NCI-H1694 treated with DMSO at 0.1 percent for 48 hours (cell line): ENCODE results near the gene SEMA3F.

Source experiments
- DNase-seq: peaks from one replicate; lab custom pipeline; 2025; lab: John Stamatoyannopoulos, UW

The SEMA3F gene

DNA sequence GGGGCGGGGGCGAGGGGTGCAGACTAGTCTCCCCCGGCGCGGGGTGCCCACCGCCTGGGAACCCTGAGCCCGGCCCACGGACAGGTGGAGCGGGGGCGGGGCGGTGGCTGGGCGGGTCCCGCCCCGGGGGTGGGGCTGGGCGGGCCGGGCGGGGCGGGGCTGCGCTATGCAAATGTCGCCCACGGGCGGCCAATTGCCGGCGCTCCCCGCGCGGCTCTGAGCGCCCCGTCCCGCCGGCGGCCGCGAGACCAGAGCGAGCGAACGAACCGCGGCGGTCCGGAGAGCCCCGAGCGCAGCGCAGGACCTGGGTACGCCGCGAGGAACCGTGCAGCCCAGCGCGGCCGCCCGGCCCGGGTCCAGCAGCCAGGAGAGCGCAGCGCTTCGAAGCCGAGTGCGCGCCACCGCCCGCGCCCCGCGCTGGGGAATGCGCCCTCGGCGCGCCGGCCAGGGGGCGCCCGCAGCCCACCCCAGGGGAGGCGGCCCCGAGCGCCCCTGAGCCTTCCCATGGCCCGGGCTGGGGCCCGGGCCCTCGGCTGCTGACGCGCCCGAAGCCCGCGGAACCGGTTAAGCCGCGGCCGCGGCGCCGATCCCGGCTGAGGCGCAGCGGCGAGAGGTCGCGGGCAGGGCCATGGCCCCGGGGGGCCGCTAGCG lies at the start of gene SEMA3F:
Gene SEMA3F, plus strand, starts transcription at position 485 of the 651 bp plus-strand sequence. CDS start 4,299 bp downstream, outside the sequence.
- DNase-seq: peak; percentile 5

DNA sequence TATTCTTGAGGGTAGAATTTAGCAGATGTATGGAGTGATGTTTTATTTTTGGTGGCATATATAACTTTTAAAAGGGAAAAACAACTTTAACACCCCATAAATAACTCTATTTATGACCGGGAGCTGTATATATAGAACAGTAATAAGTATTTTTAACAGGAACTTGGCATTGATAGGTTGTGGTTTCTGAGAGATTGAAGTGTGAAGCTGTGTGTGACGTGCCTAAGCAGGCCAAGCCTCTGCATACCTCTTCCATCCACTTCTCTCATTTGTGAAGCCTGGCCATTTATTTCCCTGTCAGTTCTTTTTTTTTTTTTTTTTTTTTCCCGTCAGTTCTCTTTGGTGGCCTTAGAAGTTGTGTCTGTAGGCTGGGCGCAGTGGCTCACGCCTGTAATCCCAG lies 43.4 kb upstream of the SEMA3F start:
- DNase-seq: no peak

DNA sequence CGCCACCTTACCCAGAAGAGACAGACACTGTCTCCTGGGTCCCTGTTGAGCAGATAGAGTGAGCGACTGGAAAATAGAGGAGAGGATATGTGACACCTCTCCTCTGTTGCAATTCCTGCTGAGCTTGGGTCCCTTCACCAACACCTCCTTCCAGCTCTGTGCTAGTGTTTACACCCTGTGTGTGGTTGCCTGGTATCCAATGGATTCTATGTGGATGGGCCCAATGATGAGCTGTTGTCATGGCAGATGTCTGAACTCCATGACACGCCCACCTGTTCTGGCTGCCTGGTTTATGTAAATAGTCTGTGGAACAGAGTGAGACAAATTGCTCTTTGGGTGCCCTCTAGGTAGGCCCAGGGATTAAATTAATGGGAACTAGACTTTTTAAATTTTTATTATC lies 42.7 kb upstream of the SEMA3F start:
- DNase-seq: no peak

DNA sequence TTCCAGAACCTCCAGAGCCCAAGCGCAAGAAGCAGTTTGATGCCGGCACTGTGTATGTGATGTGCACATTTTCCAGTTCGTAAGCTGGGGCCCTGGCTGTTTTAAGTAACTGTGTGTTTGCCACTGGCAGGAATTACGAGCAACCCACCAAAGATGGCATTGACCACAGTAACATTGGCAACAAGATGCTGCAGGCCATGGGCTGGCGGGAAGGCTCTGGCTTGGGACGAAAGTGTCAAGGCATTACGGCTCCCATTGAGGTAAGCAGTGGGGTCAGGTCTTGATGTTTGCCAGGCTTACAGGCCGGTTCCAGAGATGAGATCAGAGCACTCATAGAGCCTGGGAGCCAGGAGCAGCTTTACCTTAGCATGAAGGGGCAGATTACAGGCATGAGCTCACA lies 38.0 kb upstream of the SEMA3F start:
- no peak for DNase-seq

DNA sequence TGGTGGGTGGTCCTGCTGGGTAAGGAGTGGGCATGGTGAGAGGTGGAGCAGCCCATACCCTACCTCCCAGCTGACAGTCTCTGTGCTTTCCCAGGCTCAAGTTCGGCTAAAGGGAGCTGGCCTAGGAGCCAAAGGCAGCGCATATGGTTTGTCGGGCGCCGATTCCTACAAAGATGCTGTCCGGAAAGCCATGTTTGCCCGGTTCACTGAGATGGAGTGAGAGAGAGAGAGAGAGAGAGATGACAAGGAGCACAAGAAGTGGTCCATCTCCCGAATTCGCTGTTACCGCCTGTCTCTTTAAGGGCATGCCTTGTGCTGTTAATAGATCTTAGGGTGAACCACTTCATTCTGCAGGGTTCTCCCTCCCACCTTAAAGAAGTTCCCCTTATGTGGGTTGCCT lies 36.9 kb upstream of the SEMA3F start:
- DNase-seq: no peak

DNA sequence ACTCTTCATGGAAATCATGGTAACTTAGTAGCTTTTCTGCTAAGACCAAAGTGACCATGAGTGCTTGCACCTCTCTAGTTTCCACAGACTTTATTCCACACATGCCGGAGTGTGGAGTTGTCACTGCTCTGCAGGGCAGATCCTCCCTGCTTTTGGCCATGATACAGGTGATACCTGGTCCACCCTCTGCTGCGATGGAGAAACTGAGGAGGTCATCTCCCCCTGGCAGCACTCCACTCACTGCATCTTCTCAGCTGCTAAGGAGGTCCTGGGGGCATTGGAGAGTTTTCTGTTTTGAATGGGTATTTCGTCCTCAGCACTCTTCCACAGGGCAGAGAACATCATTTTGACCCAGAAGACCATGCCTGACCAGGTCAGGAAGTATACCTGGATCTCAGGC lies 35.3 kb upstream of the SEMA3F start:
- DNase-seq: no peak

DNA sequence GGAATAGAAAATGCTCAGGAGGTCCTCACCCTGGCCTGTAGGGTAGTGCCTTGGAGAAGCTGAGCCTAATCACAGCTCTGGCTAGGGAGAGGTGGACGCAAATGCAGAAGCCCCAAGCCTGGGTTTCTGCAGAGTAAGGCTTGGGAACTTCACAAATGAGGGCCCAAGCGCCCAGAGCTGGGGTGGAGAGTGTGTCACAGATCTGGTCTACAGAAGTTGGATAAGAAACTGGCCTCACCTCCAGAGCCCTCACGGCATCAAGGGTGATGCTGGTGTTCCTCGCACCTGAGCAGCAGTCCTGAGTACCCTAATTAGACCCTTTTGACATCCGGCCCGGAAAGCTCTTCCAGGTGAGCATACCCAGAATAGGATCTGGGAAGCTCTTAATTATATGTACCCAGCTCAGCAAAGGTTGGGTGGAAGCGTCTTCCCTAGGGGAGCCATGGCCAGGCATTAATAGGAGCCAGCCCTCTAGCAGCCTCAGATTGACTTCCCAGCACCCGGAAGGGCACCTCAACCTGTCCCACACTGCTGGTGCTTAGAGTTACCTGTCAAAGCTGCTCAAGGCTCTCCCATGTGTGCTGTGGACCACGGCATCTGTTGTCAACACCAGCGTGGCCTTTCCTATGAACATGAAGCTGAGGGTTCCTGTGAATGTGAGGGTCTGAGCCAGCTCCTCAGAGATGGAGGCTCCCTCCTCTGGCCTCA lies 34.6 kb upstream of the SEMA3F start:
- no peak for DNase-seq

DNA sequence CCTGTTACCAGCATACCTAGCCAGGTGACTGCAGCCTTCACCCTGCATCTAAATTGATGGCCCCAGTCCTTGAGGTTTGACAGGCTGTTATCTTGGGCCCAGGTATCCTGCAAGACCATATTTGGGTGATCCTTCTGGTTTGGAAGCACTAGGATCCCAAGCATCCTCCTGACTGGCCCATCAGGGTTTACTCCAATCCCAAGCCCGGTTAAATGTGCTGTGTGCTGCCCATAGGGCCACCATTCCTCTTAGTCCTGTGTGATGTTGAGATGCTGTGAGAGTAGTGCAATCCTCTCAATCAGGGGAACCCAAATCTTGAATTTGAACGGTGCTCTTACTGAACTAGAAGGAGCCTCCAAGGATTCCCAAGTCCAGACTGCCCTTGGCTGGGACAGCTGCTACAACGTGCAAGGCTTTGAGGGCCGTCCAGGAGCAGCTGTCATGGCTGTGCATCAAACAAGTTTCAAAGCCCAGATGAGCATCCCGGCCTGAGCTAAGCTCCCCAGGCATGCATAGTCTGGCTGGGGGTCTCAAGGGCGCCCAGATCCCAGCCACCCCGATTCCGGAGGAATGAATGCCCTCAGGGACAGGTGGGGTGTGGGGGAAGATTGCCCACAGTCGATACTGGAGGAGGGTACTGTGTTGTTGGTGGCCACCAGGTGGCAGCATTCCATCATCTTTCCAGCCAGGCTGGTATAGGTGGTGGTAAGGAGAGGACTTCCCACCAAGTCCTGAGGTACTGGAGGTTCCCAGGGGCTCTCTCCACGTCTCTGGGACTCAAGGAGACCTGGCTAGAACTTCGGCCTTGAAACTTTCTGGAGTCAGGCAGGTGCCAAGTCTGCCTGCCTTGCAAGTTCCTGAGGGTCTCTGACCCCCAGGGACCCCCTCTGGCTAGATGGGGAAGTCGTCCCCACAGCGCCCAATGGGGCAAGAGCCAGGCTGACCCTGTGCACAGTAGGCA lies 33.8 kb upstream of the SEMA3F start:
- DNase-seq: no peak

DNA sequence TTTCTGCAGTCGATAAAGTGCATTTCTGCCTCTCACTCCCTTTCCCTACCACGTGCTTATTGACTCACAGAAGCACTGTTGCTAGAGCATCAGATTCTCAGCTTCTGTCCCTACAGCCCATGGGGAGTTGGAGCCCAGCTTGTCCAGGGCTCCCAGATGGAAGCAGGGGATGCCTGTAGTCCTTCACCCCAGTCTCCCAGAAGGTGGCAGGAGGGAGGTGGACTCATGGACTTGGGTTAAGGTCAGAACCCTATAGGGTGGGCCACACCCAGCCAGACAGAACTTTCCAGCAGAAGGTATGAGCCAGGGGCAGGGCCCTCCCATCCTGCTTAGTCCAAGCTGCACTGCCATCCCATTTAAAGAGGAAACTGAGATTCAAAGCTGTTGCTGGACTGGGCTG lies 33.1 kb upstream of the SEMA3F start:
- DNase-seq: no peak

DNA sequence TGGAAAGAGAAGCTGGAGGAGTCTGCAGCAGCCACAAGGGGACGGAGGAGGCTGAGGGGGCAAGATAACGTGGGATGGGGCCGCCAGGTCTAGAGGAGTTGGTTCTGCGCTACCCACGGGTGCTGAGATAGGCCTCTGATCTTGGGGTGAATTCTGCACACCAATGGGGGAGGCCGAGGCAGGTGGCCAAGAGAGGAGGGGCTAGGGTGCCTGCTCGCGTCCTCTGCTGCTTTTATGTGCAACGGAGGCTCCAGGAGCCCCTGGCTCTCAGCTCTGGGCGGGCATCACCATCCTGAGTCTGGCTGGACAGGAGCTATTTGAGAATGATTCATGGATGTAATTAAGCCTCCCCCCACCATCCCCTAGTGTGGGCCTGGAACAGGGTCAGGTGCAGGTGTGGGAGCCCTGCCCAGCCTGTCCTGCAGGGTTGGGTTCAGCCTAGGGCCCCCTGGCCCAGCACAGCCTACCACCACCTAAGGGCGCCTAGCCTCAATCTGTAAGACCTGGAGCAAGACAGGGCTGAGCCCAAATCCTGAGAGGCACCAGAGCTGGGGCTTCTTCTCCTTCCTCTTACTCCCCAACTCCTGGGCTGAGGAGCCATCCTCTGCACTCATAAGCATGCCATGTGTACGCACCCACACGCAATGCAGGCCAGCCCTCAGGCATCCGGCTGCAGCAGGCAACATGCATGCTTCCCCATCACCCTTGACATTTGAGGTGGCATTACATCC lies 32.3 kb upstream of the SEMA3F start:
- no peak for DNase-seq

DNA sequence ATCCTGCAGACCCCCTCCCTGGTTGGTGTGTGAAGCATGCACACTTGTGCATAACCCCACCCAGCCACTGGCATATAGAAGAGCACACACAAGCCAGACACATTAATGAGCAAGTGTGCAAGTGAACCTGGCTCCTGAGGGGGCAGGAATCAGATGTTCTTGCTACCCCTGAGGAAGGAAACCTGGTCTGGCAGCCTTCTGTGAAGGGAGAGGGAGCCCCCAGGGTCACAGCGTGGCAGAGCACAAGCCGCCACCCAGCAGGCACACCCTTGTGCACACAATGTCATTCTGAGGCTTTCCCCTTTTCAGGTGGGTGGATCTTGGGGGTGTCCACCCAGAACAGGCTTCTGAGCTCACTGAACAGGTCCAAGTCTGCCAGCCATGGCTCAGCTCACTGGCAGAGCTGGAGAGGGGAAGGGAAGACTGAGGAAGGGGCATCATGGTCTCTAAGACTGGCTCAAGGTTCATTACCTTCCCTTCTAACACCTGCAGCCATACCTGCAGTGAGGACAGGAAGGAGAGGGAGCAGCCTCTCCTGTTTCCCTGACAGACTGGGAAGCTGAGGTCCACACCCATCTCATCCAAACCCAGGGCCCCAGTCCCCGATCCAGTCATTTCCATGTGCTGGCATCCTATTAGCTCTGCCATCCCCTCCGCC lies 31.6 kb upstream of the SEMA3F start:
- no peak for DNase-seq

DNA sequence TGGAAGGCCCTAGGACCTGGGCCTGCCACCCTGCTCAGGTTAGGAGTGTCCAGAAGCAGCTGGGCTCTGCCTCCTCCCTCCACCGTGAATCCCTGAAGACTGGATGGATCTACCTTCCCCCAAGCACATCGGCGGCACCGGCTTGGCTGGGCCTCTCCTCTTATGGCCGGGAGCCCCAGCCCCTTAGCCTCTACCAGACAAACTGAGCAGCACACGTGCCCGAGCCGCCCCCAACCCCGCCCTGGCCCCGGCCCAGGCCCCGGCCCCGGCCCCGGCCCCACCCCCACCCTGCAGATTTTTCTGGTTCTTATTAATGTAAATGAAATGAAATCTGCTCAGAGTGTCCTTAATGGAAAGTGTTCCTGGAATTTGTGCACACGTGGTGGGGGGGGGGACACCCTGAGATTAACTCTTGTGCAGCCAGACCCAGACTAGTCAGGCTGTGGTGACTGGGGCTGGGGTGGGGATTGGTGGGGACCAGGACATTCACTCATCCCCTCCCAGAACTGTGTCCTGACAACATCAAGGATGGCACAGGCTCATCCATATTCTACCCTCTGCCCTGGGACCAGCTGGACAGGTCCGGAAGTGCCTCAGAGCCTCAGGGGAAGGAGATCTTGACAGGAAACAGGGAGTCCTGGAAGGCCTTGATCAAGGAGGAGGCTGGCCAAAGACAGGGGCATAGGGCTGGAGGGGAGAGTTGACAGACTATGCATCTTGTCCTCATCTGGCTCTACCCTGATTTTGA lies 30.9 kb upstream of the SEMA3F start:
- no peak for DNase-seq

DNA sequence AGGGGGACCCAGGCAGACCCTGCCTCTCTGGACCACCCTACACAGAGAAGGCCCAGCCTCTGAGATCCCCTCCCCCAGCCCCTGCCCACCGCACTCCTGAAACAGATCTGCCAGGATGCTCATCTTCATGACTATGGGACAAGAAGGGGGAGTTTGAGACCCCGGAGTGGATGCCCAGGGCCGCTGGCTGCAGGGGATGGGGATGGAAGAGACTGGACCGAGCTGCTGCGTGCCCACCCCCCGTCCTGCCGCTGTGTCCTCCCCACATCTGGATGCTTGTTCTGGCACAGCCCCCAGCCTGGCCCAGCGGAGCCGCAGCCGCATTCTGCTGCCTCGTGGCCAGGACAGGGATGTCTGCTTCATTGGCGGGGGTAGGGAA lies 30.3 kb upstream of the SEMA3F start:
- no peak for DNase-seq

DNA sequence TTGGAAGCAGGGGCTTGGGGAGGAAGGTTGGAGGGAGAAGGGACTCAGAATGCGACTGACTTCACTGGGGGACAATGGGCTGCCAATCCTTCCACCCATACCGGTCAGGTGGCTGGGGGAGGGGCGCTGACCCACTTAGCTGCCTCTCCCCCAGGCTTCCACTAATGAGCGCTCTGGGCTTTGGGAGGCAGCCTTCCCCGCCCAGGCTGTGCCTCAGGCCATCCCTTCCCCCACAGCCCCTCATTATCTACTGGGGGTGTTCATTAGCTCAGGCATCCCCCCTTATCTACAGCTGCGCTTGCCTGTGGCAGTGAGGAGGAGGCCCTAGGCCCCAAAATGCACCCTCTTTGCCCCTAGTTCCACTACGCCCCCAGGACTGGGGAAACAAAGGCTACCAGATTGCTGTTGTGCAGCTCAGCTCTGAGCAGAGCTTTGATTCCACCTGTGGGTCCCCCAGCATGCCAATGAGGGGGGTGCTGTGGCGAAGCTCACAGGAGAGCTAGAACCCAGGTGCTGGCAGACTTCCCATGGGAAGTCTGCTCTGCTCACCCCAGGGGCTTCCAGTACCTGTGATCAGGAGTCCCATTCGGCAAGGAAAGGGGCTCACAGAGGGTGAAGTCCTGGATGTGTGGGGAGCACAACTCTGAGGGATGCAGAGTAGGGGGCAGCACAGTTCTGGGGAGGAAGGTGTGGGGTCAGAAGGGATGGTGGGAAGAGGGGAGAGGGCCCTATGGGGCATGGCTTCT lies 29.4 kb upstream of the SEMA3F start:
- no peak for DNase-seq

DNA sequence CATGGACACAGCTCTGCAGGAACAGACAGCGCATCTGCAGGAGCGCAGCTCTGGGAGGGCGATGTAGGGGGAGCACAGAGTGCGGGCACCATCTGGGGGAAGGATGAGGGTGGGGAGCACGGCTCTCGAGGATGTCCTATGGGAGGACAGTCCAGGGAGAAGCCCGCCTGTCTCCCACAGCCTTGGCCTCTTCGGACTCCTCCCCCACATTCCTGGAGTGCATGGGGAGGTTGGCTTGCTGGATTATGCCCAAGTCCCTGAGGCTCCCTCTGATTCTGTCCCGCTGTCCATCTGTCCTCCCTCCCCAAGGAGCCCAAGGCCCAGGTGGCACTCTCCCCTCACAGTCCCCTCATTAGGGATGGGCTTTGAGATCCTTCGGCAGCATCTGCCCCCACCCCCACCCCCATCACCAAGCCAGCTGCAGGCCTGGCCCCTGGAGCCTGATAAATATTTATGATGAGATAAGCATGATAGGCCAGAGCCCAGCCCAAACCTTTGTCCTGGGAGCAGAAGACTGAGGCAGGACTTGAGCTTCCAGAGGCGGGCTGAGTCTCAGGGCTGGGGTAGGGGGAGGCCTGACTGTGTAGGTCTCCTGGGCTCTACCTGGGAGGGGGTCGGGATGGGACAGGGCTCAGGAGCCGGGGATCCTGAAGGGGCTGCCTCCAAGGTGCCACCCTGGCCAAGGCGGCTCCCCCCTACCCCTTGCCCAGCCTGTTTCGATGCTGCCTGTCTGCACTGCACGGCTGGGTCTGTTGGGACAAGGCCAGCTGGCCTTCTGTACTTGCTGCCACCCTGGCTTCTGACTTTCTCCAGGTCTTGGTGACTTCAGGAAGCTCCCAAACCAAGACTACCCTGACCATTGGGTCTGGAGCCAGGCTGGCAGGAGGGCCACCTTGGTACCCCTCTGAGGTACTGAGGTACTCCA lies 28.6 kb upstream of the SEMA3F start:
- no peak for DNase-seq

DNA sequence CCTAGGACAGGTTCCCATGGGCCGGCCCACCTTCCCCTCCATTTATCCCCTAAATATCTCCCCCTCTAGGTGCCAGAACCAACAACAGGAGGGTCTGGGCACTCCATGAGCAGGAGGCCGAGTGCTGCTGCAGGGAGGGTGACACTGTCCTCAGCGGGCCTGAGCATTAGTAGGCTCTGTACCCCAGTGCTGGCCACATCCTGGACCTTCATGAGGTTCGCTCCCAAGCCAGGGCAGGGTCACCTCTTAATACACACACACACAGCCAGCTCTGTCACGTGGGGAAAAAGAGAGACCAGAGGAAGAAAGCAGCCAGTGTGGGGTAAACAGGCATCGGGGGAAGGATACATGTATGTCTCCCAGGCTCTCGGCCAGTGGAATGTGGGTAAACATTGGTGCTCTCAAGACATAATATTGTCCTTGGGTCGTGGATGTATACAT lies 27.9 kb upstream of the SEMA3F start:
- DNase-seq: no peak

DNA sequence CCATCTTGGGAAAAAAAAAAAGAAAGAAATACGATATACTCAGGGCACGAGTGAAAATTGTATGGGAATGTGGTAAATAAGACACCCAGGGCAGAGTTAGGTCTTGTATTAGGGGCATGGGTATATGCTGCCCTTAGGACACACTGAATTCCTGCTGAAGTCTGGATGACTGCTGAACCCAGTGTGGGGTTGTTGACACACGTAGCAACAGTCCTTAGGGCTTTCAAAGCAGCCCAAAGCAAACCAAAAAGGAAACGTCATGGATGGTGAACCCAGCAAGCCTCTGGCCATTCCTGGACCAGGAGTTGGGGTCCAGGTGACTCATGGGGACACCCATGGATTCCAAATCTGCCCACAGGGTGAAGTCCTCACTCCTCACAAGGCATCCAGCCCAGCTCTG lies 27.1 kb upstream of the SEMA3F start:
- DNase-seq: no peak

DNA sequence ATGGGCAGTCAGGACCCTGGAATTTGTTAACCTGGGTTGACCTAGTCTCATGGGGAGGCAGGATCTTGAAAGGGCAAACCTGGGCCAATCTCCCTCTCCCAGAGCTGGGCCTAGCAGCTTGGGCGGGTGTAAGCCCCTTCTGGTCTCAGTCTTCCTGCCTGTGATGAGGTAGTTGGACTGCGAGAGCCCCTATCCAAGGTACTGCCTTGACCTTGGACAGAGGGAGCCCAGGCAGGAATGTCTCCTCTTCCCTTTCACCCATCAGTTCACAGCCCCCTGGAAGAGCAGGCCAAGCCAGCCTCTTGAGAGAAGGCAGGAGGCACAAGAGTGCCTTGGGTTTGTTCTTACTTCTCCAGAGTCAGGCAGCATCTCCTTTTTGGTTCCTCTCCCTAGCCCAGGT lies 24.7 kb upstream of the SEMA3F start:
- DNase-seq: no peak
